GM23338 (cell line): ENCODE data around the gene ZFYVE28. TPM values are rescaled to one million over a fixed set of nuclear protein-coding genes. Genes with fewer than 3 reads are reported as not detected.

Experiments
- ATAC-seq: fragments of 200-7000 bp; cut with Tn5 transposase; 3 replicates; pipeline ENCODE4 v1.9.1; 2020
- DNase-seq: peaks from one replicate; pipeline ENCODE4 v3.0.0-alpha.2; 2015; ENCODE audit warnings: low spot score
- H2AFZ ChIP-seq: fragments of 200-600 bp; sonication (generic); 2 replicates; pipeline ENCODE4 v1.8.0; 2016; ENCODE audit warnings: antibody characterized with exemption, mild to moderate bottlenecking, moderate library complexity
- H3F3A ChIP-seq: fragments of 200-600 bp; sonication (generic); replicated peaks from 2 replicates; pipeline ENCODE4 v1.8.0; 2017; ENCODE audit warnings: antibody characterized with exemption, mixed run types, low read depth
- H3K27ac ChIP-seq: fragments of 200-600 bp; sonication (generic); 2 replicates; pipeline ENCODE4 v1.6.1; 2016; ENCODE audit warnings: low read depth
- H3K27me3 ChIP-seq: fragments of 200-600 bp; sonication (generic); 2 replicates; pipeline ENCODE4 v1.8.0; 2016; ENCODE audit warnings: mild to moderate bottlenecking, mixed run types, moderate library complexity; ENCODE audit not compliant: insufficient read depth
- H3K36me3 ChIP-seq: fragments of 200-600 bp; sonication (generic); 2 replicates; pipeline ENCODE4 v1.8.0; 2016; ENCODE audit warnings: mild to moderate bottlenecking; ENCODE audit not compliant: insufficient read depth
- H3K4me1 ChIP-seq: fragments of 200-600 bp; sonication (generic); 2 replicates; pipeline ENCODE4 v1.8.0; 2016; ENCODE audit warnings: mild to moderate bottlenecking, moderate library complexity; ENCODE audit not compliant: insufficient read depth
- H3K4me2 ChIP-seq: fragments of 200-600 bp; sonication (generic); 2 replicates; pipeline ENCODE4 v1.7.1; 2017; ENCODE audit warnings: mixed run types
- H3K4me3 ChIP-seq: fragments of 200-600 bp; sonication (generic); 2 replicates; pipeline ENCODE4 v1.6.1; 2016; ENCODE audit warnings: mixed run types
- H3K79me2 ChIP-seq: fragments of 200-600 bp; sonication (generic); replicated peaks from 2 replicates; pipeline ENCODE4 v1.8.0; 2017; ENCODE audit warnings: mild to moderate bottlenecking; ENCODE audit not compliant: insufficient read depth
- H3K9me2 ChIP-seq: fragments of 200-600 bp; sonication (generic); 2 replicates; pipeline ENCODE4 v1.8.0; 2017; ENCODE audit not compliant: insufficient read depth
- H4K20me1 ChIP-seq: fragments of 200-600 bp; sonication (generic); replicated peaks from 2 replicates; pipeline ENCODE4 v1.8.0; 2017; ENCODE audit warnings: mild to moderate bottlenecking; ENCODE audit not compliant: insufficient read depth
- H3K27ac Mint-ChIP-seq: 2 replicates; pipeline ENCODE4 v1.8.0; 2020; ENCODE audit warnings: inconsistent platforms, mild to moderate bottlenecking, moderate library complexity, mixed read lengths
- H3K27me3 Mint-ChIP-seq: 3 replicates; pipeline ENCODE4 v1.8.0; 2022; ENCODE audit warnings: low read depth, mild to moderate bottlenecking, moderate library complexity, mixed read lengths, inconsistent platforms; ENCODE audit not compliant: insufficient read depth, poor library complexity
- H3K36me3 Mint-ChIP-seq: 3 replicates; pipeline ENCODE4 v1.8.0; 2021; ENCODE audit warnings: low read depth, mild to moderate bottlenecking, inconsistent platforms, moderate library complexity, mixed read lengths
- H3K4me1 Mint-ChIP-seq: 3 replicates; pipeline ENCODE4 v1.8.0; 2020; ENCODE audit warnings: mild to moderate bottlenecking, inconsistent platforms, mixed read lengths
- H3K4me3 Mint-ChIP-seq: 3 replicates; pipeline ENCODE4 v1.8.0; 2021; ENCODE audit warnings: moderate library complexity, mild to moderate bottlenecking, inconsistent platforms, mixed read lengths
- H3K9me3 Mint-ChIP-seq: 3 replicates; pipeline ENCODE4 v1.8.0; 2020; ENCODE audit warnings: moderate library complexity, mild to moderate bottlenecking, inconsistent platforms, mixed read lengths
- CREB1 ChIP-seq: fragments of 250-450 bp; sonication (Bioruptor Pico); IDR thresholded peaks from 2 replicates; pipeline ENCODE4 v1.5.0; 2020; ENCODE audit warnings: low read depth, mild to moderate bottlenecking, moderate library complexity
- CTCF ChIP-seq, 2 experiments: fragments of 200-600 bp in 1 of 2; sonication (generic) in 1 of 2; conservative IDR thresholded peaks; 2 replicates each; pipeline versions ENCODE4 v1.5.1 to v1.6.1; 2016 to 2017; ENCODE audit warnings: antibody characterized with exemption in 2 of 2, low read depth in 2 of 2, mild to moderate bottlenecking in 2 of 2, moderate library complexity in 1 of 2
- EZH2phosphoT487 ChIP-seq: fragments of 200-600 bp; sonication (generic); IDR thresholded peaks from one replicate; pipeline ENCODE4 v1.8.1; 2018; ENCODE audit warnings: antibody characterized with exemption; ENCODE audit not compliant: unreplicated experiment
- NANOG ChIP-seq: IDR thresholded peaks from 2 replicates; pipeline ENCODE4 v1.6.1; 2016; ENCODE audit warnings: antibody characterized with exemption, borderline replicate concordance
- REST ChIP-seq: IDR thresholded peaks from one replicate; pipeline ENCODE4 v1.6.1; 2018; ENCODE audit warnings: antibody characterized with exemption; ENCODE audit not compliant: unreplicated experiment
- ZNF114 ChIP-seq: fragments of 250-450 bp; sonication (Bioruptor Pico); IDR thresholded peaks from 2 replicates; pipeline ENCODE4 v1.5.0; 2020; ENCODE audit warnings: mild to moderate bottlenecking, moderate library complexity
- ZNF462 ChIP-seq: fragments of 250-450 bp; sonication (Bioruptor Pico); IDR thresholded peaks from 2 replicates; pipeline ENCODE4 v1.5.0; 2020; ENCODE audit warnings: mild to moderate bottlenecking, moderate library complexity
- polyA plus RNA-seq: library from polyadenylated mRNA; unstranded; fragments of >200 nt; fragmentation: Nextera tagmentation; extraction: Ambion mirVana; gene quantifications from 2 replicates; pipeline ENCODE4 v1.2.1, GENCODE V29; 2016
- total RNA-seq: library from RNA; depleted of rRNA; stranded (reverse); fragments of >200 nt; shearing (Covaris generic); gene quantifications from 2 replicates; pipeline ENCODE4 v1.2.3, GENCODE V29; 2014

ZFYVE28 gene
- total and polyA plus RNA-seq, 2 experiments from 2014 or later: 2.6 to 4.6 TPM

GRCh38 chr4:2385516-2385915 is 32.9 kb downstream of the ZFYVE28 start:
- peaks cover 4% of the 10 kb centered on the region for H3K27me3 Mint-ChIP-seq
- H3K9me3 Mint-ChIP-seq: peaks cover 13% of the 10 kb centered on the region
- no peak for ATAC-seq
- H3K4me2 ChIP-seq: no peak overlapping the region
- no peaks in the 10 kb centered on the region for H3K9me2 ChIP-seq
- no peak overlapping the region for H3K4me3 Mint-ChIP-seq
- no peaks in the 10 kb centered on the region for H4K20me1 ChIP-seq
- H3K27me3 ChIP-seq: no peaks in the 10 kb centered on the region
- no peak overlapping the region for H3K27ac ChIP-seq
- no peak for TF ChIP-seq CTCF (conservative IDR thresholded peaks at IDR 0.05; ENCODE audit: low read depth in 2 of 2)
- H3F3A ChIP-seq: no peaks in the 10 kb centered on the region
- no peak overlapping the region for H3K27ac Mint-ChIP-seq
- no peak for DNase-seq
- H3K36me3 Mint-ChIP-seq: peaks cover 6% of the 10 kb centered on the region; the same call in 2 of the 3 replicates
- H3K79me2 ChIP-seq: no peaks in the 10 kb centered on the region
- no peak overlapping the region for H3K4me3 ChIP-seq
- no peak overlapping the region for H2AFZ ChIP-seq
- peaks cover 9% of the 10 kb centered on the region for H3K4me1 ChIP-seq
- no peaks in the 10 kb centered on the region for H3K36me3 ChIP-seq
- peaks cover 22% of the 10 kb centered on the region for H3K4me1 Mint-ChIP-seq

GRCh38 chr4:2384245-2384644 is 34.2 kb downstream of the ZFYVE28 start:
- no peaks in the 10 kb centered on the region for H4K20me1 ChIP-seq
- no peaks in the 10 kb centered on the region for H3K9me2 ChIP-seq
- DNase-seq (no peak), ATAC-seq (no peak)
- H3K9me3 Mint-ChIP-seq: peaks cover 15% of the 10 kb centered on the region
- no peak overlapping the region for H3K4me3 Mint-ChIP-seq
- no peaks in the 10 kb centered on the region for H3F3A ChIP-seq
- H3K27ac ChIP-seq: no peak overlapping the region
- H3K79me2 ChIP-seq: no peaks in the 10 kb centered on the region
- no peak overlapping the region for H3K27ac Mint-ChIP-seq
- no peak overlapping the region for H2AFZ ChIP-seq
- H3K4me1 Mint-ChIP-seq: peaks cover 12% of the 10 kb centered on the region; the same call in 2 of the 3 replicates
- H3K4me1 ChIP-seq: no peaks in the 10 kb centered on the region
- H3K36me3 Mint-ChIP-seq: peaks cover 7% of the 10 kb centered on the region; the same call in 2 of the 3 replicates
- no peak overlapping the region for H3K4me3 ChIP-seq
- H3K27me3 Mint-ChIP-seq: peaks cover 4% of the 10 kb centered on the region
- H3K27me3 ChIP-seq: no peaks in the 10 kb centered on the region
- H3K36me3 ChIP-seq: no peaks in the 10 kb centered on the region
- no peak overlapping the region for H3K4me2 ChIP-seq
- TF ChIP-seq ZNF462 (CRISPR knock-in tag): no peak
- no peak for TF ChIP-seq REST
- TF ChIP-seq CTCF (conservative IDR thresholded peaks at IDR 0.05; ENCODE audit: low read depth in 2 of 2): 0 out of 4 replicates have a peak, but pooled peaks of 1 of the 2 experiments have one; percentile 9
- no peak for TF ChIP-seq NANOG
- TF ChIP-seq EZH2phosphoT487: no peak
- no peak for TF ChIP-seq CREB1 (CRISPR knock-in tag)
- TF ChIP-seq ZNF114 (CRISPR knock-in tag): no peak
